Erythroblast (primary cell): ENCODE results near the gene LAMTOR5.

Experiments
- GATA1 ChIP-seq: IDR thresholded peaks from 2 replicates; pipeline ENCODE4 v1.6.1; 2011; ENCODE audit warnings: low read depth, mild to moderate bottlenecking, control low read depth, low read length, moderate library complexity
- POLR2A ChIP-seq: IDR thresholded peaks from 2 replicates; pipeline ENCODE4 v1.6.1; 2011; ENCODE audit warnings: mild to moderate bottlenecking, low read length

DNA sequence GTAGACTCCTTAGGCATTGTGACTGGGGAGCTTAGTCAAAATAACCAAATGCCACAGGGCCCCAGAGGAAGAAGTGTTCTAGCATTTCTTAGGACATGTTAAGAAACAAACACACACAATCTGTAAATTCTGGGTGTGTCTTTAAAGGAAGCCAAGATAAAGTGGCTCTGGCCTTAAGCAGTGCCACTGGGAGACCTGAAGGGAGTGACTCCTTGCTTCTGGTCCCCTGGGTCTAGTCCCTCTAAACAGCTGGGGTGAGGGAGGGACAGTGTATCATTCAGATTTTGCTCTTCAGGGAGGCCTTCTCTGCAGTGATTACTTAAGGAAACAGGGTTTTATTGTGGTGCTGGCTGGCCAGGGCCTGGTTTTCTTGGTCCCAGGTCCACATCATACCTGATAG, 34.4 kb upstream of the LAMTOR5 start:
- no peak for TF ChIP-seq POLR2A
- TF ChIP-seq GATA1 = no peak
